Effector CD4-positive, alpha-beta T cell (primary cell): Measurements from ENCODE around the gene LAMP5.

Source experiments
- DNase-seq: peaks from one replicate; pipeline ENCODE4 v3.0.0-alpha.2; 2020

The LAMP5 gene

GRCh38 chr20:9501473-9501872 is 12.9 kb upstream of the LAMP5 start:
- DNase-seq, result no peak

GRCh38 chr20:9503526-9504245 is 10.7 kb upstream of the LAMP5 start:
- no peak for DNase-seq

GRCh38 chr20:9506280-9506821 is 8.0 kb upstream of the LAMP5 start:
- DNase-seq, result no peak

DNA sequence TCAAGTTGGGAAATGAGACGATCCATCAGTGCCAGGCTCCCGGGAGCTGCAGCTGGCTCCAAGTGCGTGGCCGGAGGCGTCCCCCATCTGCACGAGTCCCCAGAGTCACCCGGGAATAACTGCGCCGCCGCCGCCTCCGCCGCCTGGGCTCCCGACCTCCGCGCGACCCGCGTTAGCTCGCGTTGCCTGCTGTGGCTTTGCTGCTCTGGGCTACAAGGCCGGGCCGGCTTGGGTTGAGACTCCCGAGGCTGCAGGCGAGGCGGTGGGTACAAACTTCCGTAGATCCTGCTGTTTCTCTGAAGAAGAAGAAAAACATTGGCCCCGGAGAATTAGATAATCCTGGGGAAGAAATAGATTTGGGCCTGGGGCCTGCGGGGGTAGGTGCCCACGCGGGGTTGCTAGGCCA is 7.4 kb upstream of the LAMP5 start:
- no peak for DNase-seq

- DNase-seq, result no peak
Observed at GRCh38 chr20:9507544-9508239, 6.7 kb upstream of the LAMP5 start.

DNA sequence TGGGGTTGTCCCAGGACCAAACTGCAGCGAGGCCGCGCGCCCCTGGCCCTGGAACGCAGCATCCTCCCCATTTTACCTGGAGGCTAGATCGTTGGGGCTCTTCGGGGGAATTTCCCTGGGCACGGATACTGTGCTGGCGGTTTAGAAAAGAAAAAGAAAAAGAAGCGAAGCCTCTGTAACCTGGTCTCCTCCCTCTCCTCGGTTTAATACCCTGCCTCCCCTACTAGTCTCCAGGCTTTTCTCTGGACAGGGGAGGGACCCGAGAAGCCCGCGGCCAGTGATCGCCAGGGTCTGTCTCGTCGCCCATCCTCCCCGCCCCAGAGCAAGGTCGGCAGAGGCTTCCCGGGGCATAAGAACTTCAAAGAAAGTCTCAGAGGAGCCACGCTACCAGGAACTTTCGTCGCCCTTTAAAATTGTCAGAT is 6.1 kb upstream of the LAMP5 start:
- DNase-seq, result no peak

- DNase-seq, result no peak
Observed at GRCh38 chr20:9508696-9509178, 5.7 kb upstream of the LAMP5 start.

- no peak for DNase-seq
Observed at GRCh38 chr20:9509246-9509645, 5.1 kb upstream of the LAMP5 start.

DNA sequence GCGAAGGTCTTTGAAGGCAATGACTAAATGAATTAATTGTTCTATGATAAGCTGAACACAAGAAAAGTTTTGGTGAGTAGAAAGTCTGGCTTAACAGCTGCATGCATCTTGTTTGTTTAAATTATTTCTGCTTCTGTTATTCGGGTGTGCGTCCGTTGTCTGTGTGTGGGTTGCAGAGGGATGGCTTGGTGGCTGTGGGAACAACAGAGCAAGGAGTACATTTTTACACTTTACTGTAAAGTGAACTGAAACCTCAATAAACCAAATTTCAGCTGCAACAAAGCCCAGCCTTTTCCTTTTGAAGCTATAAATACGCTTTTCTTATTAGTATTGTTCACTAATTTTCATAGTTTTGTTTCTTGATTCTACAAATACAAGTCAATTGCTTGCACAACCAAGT is 3.5 kb upstream of the LAMP5 start:
- no peak for DNase-seq

GRCh38 chr20:9514072-9514460 is 324 bp upstream of the LAMP5 start:
- DNase-seq, result no peak

DNA sequence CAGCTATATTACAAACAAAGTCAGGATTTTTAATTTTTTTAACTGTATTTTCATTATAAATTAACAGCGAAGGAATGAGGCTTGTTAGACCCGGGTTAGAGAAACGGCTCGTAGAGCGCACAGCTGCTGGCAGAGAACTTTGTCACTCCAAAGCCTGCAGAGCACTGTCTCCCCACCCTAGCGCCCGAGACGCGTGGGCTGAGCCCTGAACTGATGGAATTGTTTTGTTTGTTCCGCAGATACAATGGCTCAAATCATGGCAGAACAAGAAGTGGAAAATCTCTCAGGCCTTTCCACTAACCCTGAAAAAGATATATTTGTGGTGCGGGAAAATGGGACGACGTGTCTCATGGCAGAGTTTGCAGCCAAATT is 810 bp downstream of the LAMP5 start:
- no peak for DNase-seq

DNA sequence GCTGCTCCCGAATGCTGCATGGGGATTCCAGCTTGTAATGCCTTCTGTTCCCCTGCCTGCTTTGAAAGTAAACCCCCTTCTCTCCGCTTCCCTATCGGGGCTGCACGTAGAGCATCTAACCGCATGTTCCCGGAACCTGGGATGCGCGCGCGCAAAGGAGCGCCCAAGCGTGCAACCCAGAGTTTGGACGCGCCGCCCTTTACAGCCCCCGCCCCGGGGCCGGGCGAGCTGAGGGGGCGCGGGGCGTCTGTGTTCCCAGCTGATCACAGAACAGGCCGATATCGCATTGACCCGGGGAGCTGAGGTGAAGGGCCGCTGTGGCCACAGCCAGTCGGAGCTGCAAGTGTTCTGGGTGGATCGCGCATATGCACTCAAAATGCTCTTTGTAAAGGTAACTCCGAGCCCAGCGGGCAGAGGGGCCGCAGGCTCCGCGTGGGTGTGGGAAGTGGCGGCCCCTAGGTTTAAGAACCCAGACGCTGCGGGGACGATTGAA is 1.4 kb downstream of the LAMP5 start:
- DNase-seq, result no peak

DNA sequence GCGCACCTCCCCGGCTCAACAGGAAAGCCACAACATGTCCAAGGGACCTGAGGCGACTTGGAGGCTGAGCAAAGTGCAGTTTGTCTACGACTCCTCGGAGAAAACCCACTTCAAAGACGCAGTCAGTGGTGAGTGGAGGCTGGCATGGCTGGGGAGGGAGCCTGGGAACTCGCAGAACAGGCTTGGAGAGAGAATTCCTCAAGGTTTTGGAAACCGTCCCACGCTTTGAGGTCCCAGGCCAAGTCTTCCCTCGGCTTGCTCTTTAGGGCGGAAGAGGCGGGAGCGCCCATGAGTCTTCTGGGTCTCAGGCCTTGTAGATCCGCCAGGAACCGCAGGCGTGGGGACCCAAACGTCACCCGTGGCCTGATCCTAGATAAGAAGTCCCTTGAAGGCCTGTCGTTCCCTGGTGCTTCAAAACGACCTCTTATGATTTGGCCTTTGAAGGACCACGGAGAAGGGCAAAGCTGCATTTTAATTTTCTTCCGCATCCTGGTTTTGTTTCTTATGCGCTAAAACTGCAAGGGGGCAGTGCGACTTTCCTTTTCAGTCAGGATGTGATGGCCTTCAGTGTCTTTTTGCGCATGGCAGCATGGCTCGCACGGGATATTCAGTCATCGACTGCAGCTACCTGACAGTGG is 2.0 kb downstream of the LAMP5 start:
- DNase-seq, result no peak

DNA sequence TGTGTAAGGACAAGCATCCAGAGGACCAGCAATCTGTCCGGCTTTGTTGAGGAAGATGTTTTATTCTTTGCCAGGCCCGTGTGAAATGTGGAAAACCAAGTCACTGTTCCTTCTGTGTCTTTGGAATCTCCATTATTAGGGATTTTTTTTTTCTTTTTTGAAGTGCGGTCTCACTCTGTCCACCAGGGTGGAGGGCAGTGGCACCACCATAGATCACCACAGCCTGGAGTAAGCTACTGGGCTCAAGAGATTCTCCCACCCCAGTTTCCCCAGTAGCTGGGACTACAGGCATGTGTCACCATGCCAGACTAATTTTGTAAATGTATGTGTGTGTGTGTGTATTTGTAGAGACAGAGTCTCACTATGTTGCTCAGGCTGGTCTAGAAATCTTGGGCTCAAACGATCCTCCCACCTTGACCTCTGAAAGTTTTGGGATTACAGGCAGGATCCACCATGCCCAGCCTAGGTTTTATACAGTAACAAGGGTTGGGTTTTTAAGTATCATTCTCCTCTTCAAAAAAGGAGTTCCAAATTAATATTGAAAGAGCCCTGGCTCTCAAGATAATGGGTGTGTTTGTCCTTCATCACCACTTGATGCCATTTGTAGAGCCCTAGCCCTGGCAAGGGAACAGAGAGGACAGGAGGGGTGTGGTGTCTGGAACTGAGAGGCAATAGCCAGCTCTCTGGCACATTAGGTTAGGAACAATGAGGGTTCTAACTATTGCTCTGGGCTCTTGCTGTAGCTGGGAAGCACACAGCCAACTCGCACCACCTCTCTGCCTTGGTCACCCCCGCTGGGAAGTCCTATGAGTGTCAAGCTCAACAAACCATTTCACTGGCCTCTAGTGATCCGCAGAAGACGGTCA is 3.1 kb downstream of the LAMP5 start:
- no peak for DNase-seq

DNA sequence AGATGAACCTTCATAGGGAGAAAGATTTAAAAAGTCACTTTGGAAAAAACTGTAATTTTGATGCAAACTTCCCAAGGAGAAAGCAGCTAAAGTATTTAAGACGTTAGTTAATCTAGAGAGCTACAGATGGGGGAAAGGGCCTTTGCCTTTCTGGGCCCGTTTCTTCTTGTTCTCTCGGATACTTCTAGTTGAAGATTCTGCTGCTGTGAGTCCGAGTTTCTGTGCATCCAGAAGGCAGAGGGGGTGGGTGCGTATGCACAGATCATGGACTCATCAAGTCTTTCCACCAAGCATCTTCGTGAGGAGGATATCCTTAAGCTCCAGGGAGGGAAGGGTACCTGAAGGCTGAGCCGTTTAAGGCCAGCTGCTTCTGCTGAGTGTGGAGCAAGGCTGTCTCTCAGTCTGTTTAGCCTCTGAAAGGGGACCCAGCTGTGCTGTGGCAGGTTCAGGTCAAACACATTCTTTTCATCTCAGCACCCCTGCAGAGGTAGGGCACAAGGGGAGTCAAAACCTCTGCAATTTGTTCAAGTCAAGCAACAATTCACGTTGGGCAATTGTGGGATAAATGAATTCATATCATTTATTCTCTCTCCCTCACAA is 4.3 kb downstream of the LAMP5 start:
- DNase-seq, result no peak

DNA sequence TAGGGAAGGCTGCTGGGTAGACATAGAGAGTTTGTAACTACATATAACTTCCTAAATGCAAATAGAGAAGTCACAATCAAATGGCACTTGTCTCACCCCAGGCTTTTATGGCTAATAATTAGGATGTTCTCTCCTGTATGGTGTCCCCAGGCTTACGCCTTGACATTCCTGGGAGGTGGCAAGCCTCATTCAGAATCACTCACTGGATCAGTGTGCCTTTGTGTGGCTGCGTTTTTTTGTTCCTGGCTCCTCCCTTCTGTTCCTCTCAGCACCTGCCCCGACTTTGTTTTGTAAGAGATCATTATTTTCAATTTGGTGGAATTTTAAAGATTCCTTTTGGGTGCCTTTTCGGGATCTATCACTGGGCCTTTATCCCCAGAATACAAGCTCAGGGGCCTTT is 5.7 kb downstream of the LAMP5 start:
- no peak for DNase-seq

DNA sequence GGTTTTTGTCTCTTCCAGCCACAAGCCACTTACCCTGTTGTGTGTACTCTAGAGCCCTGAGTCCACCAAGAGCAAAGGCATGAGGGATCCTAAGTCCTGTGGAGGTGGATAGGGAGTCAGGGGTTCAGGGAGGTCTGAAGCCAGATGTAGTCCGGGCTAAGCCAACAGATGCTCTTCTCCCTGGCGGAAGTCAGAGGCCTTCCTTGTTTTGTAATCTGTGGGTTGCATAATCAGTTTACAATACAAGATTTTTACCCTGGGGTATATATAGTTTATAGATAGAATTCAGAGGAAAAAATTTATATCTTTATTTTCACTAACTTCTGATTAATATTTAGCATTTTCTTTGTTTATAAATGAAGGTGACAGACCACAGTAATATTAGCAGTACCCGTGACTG is 9.2 kb downstream of the LAMP5 start:
- no peak for DNase-seq

- no peak for DNase-seq
Observed at GRCh38 chr20:9531581-9531980, 17.2 kb downstream of the LAMP5 start.

- no peak for DNase-seq
Observed at GRCh38 chr20:9532069-9532838, 17.9 kb downstream of the LAMP5 start.

GRCh38 chr20:9534025-9534424 is 19.6 kb downstream of the LAMP5 start:
- DNase-seq, result no peak

DNA sequence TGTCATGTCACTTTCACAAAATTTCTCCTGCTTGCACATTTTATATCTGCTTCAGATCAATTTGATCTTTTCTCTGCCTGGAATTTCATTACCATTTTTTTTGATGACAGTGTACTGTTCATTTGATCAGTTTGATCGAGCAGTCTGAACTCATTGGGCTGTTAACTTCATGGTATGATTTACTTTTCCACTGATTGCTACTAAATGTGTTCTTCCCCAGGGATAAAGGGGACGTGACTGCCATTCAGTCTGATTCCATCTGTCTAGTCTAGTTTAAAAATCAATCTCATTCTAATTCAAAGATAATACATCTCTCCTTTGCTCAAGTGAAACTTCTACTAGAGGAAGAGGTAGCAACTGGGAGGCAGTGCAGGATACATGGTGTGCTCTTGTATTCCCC is 21.1 kb downstream of the LAMP5 start:
- DNase-seq, result no peak
